Gastroesophageal sphincter (tissue), 3 donors: ENCODE measurements around the gene SENP3.

ENCODE experiments used
- CTCF ChIP-seq, 4 experiments: fragments of 200-600 bp in 2 of 4; fragments of 450-650 bp in 2 of 4; sonication (generic) in 1 of 4; IDR thresholded peaks; one replicate each; pipeline ENCODE4 v1.5.1; 2017 to 2019; ENCODE audit warnings: antibody characterized with exemption in 4 of 4, mild to moderate bottlenecking in 2 of 4, moderate library complexity in 2 of 4
- EP300 ChIP-seq: sonication (generic); formaldehyde crosslinking; IDR thresholded peaks from one replicate; pipeline ENCODE4 v1.6.1; 2017; ENCODE audit warnings: antibody characterized with exemption, mild to moderate bottlenecking
- POLR2A ChIP-seq, 2 donors: fragments of 450-650 bp; IDR thresholded peaks; one replicate each; pipeline ENCODE4 v1.6.1; 2017; ENCODE audit warnings: antibody characterized with exemption in 2 of 2, mild to moderate bottlenecking in 2 of 2, moderate library complexity in 1 of 2
- POLR2AphosphoS5 ChIP-seq: sonication (generic); formaldehyde crosslinking; IDR thresholded peaks from one replicate; pipeline ENCODE4 v1.6.1; 2017; ENCODE audit warnings: antibody characterized with exemption

DNA sequence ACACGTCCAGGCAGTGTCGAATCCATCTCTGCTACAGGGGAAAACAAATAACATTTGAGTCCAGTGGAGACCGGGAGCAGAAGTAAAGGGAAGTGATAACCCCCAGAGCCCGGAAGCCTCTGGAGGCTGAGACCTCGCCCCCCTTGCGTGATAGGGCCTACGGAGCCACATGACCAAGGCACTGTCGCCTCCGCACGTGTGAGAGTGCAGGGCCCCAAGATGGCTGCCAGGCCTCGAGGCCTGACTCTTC lies 10.5 kb downstream of the SENP3 start:
- TF ChIP-seq CTCF (IDR thresholded peaks at IDR 0.05) = no peak
- no peak for TF ChIP-seq POLR2AphosphoS5
- TF ChIP-seq POLR2A (IDR thresholded peaks at IDR 0.05) = no peak
- no peak for TF ChIP-seq EP300
